SK-MEL-5 (cell line): ENCODE results near the gene DHX57. TPM values are rescaled to one million over a fixed set of nuclear protein-coding genes. Genes with fewer than 3 reads are reported as not detected.
"Not testable (repeated sequence)": the region's sequence is repeated elsewhere in the genome, so short reads cannot be mapped to it uniquely, and the experiment has no call there.

Experiments
- DNase-seq: peaks from one replicate; pipeline ENCODE4 v3.0.0-alpha.2; 2016; ENCODE audit warnings: low read depth, low spot score
- in situ Hi-C: cut with HindIII; loops from 2 replicates; pipeline ENCODE4 v1.10.0; 2016; ENCODE audit warnings: low sequenced_read_pairs, high pct_unique_total_duplicates, low pct_unique_long_range_greater_than_20kb
- total RNA-seq: library from RNA; depleted of rRNA; stranded (reverse); fragments of >200 nt; shearing (Covaris generic); gene quantifications from 2 replicates; pipeline ENCODE4 v1.2.3, GENCODE V29; 2014

DHX57 gene
- total RNA-seq, 1 experiment from 2014 or later = 13.1 TPM

- in situ Hi-C loops = no loop called here
- no peak for DNase-seq
These were observed 57.2 kb downstream of the DHX57 start for GRCh38 chr2:38818565-38818964.

GRCh38 chr2:38815936-38816335 is 59.8 kb downstream of the DHX57 start:
- in situ Hi-C loops = no loop called here
- DNase-seq = no peak

- no peak for DNase-seq
These were observed 65.2 kb downstream of the DHX57 start for GRCh38 chr2:38810488-38810887.

DNA sequence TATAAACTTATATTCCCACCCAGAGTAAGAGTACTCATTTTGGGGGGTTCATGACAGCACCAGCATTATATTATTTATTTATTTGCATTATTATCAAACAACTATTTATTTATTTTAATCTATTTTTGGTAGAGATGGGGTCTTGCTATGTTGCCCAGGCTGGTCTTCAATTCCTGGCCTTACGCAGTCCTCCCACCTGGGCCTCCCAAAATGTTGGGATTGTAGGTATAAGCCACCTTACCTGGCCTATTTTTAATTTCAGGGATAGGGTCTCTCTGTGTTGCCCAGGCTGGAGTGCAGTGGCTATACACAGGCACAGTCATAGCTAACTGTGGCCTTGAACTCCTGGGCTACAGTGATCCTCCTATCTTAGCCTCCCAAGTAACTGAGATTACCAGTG is 67.1 kb downstream of the DHX57 start:
- in situ Hi-C loops = no loop called here

More at GRCh38 chr2:38810488-38810887, 65.2 kb downstream of the DHX57 start:
- in situ Hi-C loops = no loop called here

DNA sequence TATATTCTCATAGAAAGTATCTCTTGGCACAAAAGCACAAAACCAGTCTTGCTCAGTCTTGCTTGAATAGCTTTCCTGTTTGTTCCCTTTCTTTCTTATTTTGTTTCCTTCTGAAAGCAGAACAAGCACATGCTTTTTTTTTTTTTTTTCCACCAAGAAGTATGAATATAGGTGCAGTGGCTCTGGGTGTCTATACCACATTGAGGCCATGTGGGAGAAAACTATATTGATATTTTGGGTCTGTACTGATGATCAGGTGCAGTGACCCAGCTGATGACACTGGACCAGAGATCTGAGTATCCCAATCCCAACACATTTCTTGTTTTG is 69.0 kb downstream of the DHX57 start:
- DNase-seq = no peak
- in situ Hi-C loops = no loop called here

More for the DNA sequence above, 67.1 kb downstream of the DHX57 start:
- DNase-seq = no peak

GRCh38 chr2:38806015-38806732 is 69.6 kb downstream of the DHX57 start:
- in situ Hi-C loops = no loop called here
- DNase-seq = peak; percentile 77

DNA sequence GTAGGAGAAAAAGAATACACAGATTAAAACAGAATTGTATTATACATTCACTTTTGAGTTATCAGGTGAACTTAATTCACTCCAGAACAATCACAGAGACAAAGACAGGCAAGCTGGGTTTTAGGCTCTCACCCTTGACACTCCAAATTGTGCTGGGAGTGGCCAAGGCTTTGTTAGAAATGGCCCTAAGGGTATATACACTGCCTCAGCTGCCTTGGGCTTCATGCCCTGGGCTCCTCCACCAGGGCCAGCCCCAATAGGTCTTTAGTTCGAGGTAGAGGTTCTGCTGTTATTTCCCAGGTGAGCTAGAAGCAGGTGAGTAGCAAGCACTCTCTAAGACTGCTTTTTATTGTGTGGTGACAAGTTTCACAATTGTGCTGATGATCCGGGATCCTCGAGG is 77.8 kb downstream of the DHX57 start:
- in situ Hi-C loops = no loop called here
- DNase-seq = no peak

DNA sequence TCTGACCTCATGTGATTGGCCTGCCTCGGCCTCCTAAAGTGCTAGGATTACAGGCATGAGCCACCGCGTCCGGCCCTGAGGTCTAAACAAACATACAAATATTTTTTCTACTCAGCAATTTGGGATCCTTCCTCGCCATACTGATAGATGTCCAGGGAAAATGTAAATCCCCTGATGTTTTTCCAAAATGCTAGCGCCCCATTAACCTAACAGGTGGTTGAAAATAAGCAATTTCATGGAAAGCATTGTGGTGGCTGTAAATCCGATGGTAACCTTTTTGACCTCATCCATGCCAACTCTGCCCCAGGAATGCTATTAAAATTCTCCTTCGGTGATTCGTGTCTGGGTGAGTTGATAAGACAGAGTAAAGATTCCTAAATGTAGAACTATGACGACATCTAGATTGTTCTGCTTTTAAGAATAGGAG is 78.5 kb downstream of the DHX57 start:
- no peak for DNase-seq

DNA sequence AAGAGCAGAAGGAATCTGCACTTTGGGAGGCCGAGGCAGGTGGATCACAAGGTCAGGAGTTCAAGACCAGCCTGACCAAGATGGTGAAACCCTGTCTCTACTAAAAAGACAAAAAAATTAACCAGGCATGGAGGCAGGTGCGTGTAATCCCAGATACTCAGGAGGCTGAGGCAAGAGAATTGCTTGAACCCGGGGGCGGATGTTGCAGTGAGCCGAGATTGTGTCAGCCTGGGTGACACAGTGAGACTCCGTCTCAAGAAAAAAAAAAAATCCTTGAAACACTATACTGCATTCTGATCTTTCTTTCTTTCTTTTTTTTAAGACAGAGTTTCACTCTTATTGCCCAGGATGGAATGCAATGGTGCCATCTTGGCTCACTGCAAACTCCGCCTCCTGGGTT is 80.7 kb downstream of the DHX57 start:
- in situ Hi-C loops, DNase-seq: not testable (repeated sequence)

More for the DNA sequence above, 78.5 kb downstream of the DHX57 start:
- in situ Hi-C loops = no loop called here

- no peak for DNase-seq
- in situ Hi-C loops = no loop called here
These were observed 81.3 kb downstream of the DHX57 start for GRCh38 chr2:38794235-38794946.

DNA sequence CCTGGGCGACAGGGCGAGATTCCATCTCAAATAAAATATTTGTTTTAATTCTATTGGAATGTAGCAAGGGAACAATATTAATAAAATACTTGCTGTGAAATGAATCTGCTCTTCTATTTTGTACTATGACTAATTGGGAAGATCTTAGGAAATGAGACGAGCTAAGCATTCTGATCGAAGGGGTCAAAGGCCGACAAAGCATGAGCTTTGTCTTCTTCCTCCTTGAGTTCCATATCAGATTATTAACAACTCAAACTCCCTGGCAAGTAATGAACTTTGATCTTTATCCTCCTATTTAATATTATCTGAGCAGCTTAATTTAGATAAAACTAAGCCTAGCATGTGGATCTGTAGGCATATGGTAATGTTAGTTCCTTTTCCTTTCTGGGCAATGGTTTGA is 82.2 kb downstream of the DHX57 start:
- DNase-seq = no peak
- in situ Hi-C loops = no loop called here

DNA sequence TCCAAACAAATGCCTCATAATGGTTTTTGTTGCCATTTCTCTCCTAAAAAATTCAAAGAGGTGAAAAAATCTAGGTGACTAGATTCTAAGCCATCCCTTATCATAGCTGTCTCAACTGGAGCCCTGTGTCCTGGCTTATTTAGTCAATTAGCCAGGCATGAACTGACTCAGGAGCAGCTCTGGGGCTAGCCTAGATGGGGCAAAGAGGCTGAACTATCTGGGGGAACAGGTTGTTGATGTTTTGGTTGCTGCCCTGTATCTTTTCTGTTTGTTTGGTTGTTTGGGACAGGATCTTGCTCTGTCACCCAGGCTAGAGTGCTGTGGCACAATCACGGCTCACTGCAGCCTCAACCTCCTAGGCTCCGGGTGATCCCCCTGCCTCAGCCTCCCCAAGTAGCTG is 83.0 kb downstream of the DHX57 start:
- no peak for DNase-seq
- in situ Hi-C loops = no loop called here

- not testable (repeated sequence) for DNase-seq
These were observed 83.4 kb downstream of the DHX57 start for GRCh38 chr2:38792321-38792720.

DNA sequence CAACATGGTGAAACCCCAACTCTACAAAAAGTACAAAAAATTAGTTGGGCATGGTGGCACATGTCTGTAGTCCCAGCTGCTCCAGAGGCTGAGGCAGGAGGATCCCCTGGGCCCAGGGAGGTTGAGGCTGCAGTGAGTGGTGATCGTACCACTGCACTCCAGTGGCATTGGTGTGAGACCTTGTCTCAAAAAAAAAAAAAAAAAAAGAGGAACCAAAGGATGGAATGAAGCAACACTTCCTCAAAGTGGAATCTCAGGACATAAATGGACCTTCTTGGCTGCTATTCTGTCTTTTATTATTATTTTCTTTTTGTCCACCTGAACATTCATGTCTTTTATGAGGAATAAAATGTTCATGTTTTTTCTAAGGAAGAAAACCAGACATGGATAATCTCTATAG is 84.0 kb downstream of the DHX57 start:
- in situ Hi-C loops = no loop called here
- DNase-seq = no peak

More at GRCh38 chr2:38792321-38792720, 83.4 kb downstream of the DHX57 start:
- in situ Hi-C loops = not testable (repeated sequence)

DNA sequence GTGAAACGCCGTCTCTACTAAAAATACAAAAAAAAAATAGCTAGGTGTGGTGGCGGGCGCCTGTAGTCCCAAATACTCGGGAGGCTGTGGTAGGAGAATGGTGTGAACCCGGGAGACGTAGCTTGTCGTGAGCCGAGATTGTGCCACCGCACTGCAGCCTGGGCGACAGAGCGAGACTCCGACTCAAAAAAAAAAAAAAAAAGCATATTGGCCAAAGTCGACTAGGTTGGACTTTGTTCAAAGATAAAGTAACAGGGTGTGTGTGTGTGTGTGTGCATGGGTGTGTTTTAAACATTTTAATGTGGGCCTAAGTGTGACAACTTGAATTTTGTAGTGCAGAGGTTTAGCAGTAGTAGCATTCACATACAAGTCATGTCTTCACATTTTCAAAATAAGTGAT is 86.0 kb downstream of the DHX57 start:
- no peak for DNase-seq
- in situ Hi-C loops = no loop called here

DNA sequence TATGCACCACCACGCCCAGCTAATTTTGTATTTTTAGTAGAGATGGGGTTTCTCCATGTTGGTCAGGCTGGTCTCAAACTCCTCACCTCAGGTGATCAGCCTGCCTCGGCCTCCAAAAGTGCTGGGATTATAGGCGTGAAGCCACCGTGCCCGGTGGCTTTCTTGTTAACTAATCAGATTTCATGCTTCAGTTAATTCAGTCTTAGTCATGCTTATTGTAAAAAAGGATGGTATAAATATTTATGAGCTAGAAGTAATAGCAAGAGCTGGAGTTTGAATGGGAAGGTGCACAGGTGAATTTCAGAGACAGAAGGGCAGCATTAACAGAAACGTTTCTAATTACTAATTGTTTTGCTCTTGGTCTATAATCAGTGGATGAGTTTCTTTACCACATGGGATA is 87.4 kb downstream of the DHX57 start:
- DNase-seq = no peak
- in situ Hi-C loops = no loop called here

DNA sequence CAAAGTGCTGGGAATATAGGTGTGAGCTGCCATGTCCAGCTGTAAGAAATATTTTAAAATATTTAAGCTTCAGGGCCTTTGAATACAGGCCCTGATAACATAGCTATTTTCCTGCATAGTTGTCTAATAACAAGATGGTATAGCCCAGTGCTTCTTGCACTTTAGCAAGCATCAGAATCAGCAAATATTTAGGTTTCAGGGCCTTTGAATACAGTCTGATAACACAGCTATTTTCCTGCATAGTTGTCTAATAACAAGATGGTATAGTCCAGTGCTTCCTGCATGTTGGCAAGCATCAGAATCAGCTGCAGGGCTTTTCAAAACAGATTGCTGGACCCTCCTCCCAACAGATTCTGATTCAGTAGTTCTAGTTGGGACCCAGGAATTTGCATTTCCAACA is 92.1 kb downstream of the DHX57 start:
- in situ Hi-C loops = no loop called here
- DNase-seq = no peak

GRCh38 chr2:38778687-38779082 is 97.0 kb downstream of the DHX57 start:
- in situ Hi-C loops = no loop called here

GRCh38 chr2:38776531-38776930 is 99.2 kb downstream of the DHX57 start:
- in situ Hi-C loops = no loop called here

More at GRCh38 chr2:38778687-38779082, 97.0 kb downstream of the DHX57 start:
- no peak for DNase-seq

More at GRCh38 chr2:38776531-38776930, 99.2 kb downstream of the DHX57 start:
- no peak for DNase-seq
